H1 (cell line): ENCODE measurements around the gene ZNF214. TPM values are rescaled to one million over a fixed set of nuclear protein-coding genes. Genes with fewer than 3 reads are reported as not detected.

Source experiments
- CTCF ChIA-PET: fragments of 300-600 bp; sonication (Branson Sonifier 250); formaldehyde crosslinking; loops from one replicate; lab custom pipeline; 2021; ENCODE audit not compliant: partially characterized antibody; lab: Charles Lee
- POLR2A ChIA-PET: fragments of 300-600 bp; sonication (Branson Sonifier 250); formaldehyde crosslinking; loops from one replicate; lab custom pipeline; 2021; ENCODE audit warnings: inconsistent platforms; ENCODE audit not compliant: partially characterized antibody; lab: Charles Lee
- DNase-seq, 2 experiments: peaks; one replicate each; pipeline versions ENCODE4 v3.0.0 to v3.0.0-alpha.2; 2010 to 2022; ENCODE audit warnings: low spot score in 2 of 2, low read depth in 1 of 2, mixed read lengths in 1 of 2
- FAIRE-seq: peaks from 2 replicates; lab custom pipeline; 2011; peaks lifted over from hg19 to GRCh38; lab: Jason Lieb, UNC
- H2AFZ ChIP-seq: 2 replicates; pipeline ENCODE4 v1.8.1; 2012; ENCODE audit warnings: low read length, inconsistent platforms
- H2AK5ac ChIP-seq: 2 replicates; pipeline ENCODE4 v1.6.1; 2013; ENCODE audit warnings: low read depth, low read length
- H2BK120ac ChIP-seq: replicated peaks from 2 replicates; pipeline ENCODE3; 2013; ENCODE audit warnings: low read depth, low read length, inconsistent platforms
- H2BK12ac ChIP-seq: 2 replicates; pipeline ENCODE4 v1.6.1; 2013; ENCODE audit warnings: low read depth, low read length
- H2BK15ac ChIP-seq: 2 replicates; pipeline ENCODE4 v1.6.1; 2013; ENCODE audit warnings: low read length
- H2BK20ac ChIP-seq: 2 replicates; pipeline ENCODE4 v1.6.1; 2013; ENCODE audit warnings: low read length
- H2BK5ac ChIP-seq: 2 replicates; pipeline ENCODE4 v1.6.1; 2013; ENCODE audit warnings: low read depth, low read length
- H3K14ac ChIP-seq: 2 replicates; pipeline ENCODE4 v1.6.1; 2013; ENCODE audit warnings: inconsistent platforms; ENCODE audit not compliant: insufficient read length
- H3K18ac ChIP-seq: 2 replicates; pipeline ENCODE4 v1.6.1; 2013; ENCODE audit warnings: low read length; ENCODE audit errors: extremely low read depth
- H3K23ac ChIP-seq: 2 replicates; pipeline ENCODE4 v1.6.1; 2013; ENCODE audit warnings: inconsistent platforms; ENCODE audit not compliant: insufficient read length
- H3K23me2 ChIP-seq: 2 replicates; pipeline ENCODE4 v1.6.1; 2013; ENCODE audit warnings: low read depth, low read length
- H3K27ac ChIP-seq: 2 replicates; pipeline ENCODE4 v1.6.1; 2011; ENCODE audit warnings: low read depth, low read length, inconsistent platforms
- H3K27me3 ChIP-seq, 4 experiments: replicated peaks in 1 of 4; 1 replicate in 1 of 4; 2 replicates in 3 of 4; pipeline versions ENCODE4 v1.6.1 to v1.8.1; 2011 to 2013; ENCODE audit warnings: low read length in 3 of 4, mild to moderate bottlenecking in 3 of 4, inconsistent platforms in 2 of 4, mixed read lengths in 2 of 4, moderate library complexity in 1 of 4; ENCODE audit not compliant: control insufficient read depth in 3 of 4, insufficient read depth in 3 of 4; ENCODE audit errors: extremely low read depth in 1 of 4
- H3K36me3 ChIP-seq, 4 experiments: 2 replicates each; pipeline versions ENCODE4 v1.6.1 to v1.8.1; 2011 to 2013; ENCODE audit warnings: mild to moderate bottlenecking in 4 of 4, low read length in 3 of 4, moderate library complexity in 2 of 4, control low read depth in 1 of 4, inconsistent platforms in 1 of 4; ENCODE audit not compliant: insufficient read depth in 4 of 4, control insufficient read depth in 2 of 4
- H3K4ac ChIP-seq: replicated peaks from 2 replicates; pipeline ENCODE3; 2013; ENCODE audit warnings: low read length, low read depth, mixed read lengths, inconsistent platforms; ENCODE audit not compliant: insufficient read length
- H3K4me1 ChIP-seq, 4 experiments: replicated peaks in 1 of 4; 1 replicate in 1 of 4; 2 replicates in 3 of 4; pipeline versions ENCODE4 v1.6.1 to v1.8.1; 2011 to 2013; ENCODE audit warnings: low read length in 3 of 4, inconsistent platforms in 2 of 4, mixed read lengths in 1 of 4; ENCODE audit not compliant: insufficient read depth in 4 of 4, control insufficient read depth in 3 of 4
- H3K4me2 ChIP-seq, 2 experiments: 2 replicates each; pipeline versions ENCODE4 v1.6.1 to v1.8.1; 2011 to 2013; ENCODE audit warnings: low read depth in 2 of 2, low read length in 2 of 2, control low read depth in 1 of 2, inconsistent platforms in 1 of 2, mild to moderate bottlenecking in 1 of 2; ENCODE audit not compliant: insufficient read depth in 1 of 2
- H3K4me3 ChIP-seq, 4 experiments: fragments of 200-600, 300-600 bp in 1 of 4; sonication (generic), shearing (Covaris generic), sonication (Bioruptor Twin) in 1 of 4; 2 replicates each; pipeline versions ENCODE4 v1.5.1 to v1.8.1; 2011 to 2016; ENCODE audit warnings: low read length in 4 of 4, low read depth in 3 of 4, control low read depth in 2 of 4, inconsistent platforms in 2 of 4, mild to moderate bottlenecking in 2 of 4, mixed read lengths in 1 of 4, moderate library complexity in 1 of 4; ENCODE audit not compliant: insufficient read depth in 2 of 4; ENCODE audit errors: extremely low read depth in 1 of 4
- H3K56ac ChIP-seq: replicated peaks from 2 replicates; pipeline ENCODE3; 2013; ENCODE audit warnings: low read depth, mild to moderate bottlenecking, mixed read lengths, low read length, inconsistent platforms; ENCODE audit not compliant: insufficient read length
- H3K79me1 ChIP-seq: 2 replicates; pipeline ENCODE4 v1.6.1; 2013; ENCODE audit warnings: low read depth, low read length, control low read depth
- H3K79me2 ChIP-seq, 2 experiments: 2 replicates each; pipeline versions ENCODE4 v1.6.1 to v1.8.1; 2012 to 2013; ENCODE audit warnings: low read length in 2 of 2, mild to moderate bottlenecking in 2 of 2, inconsistent platforms in 1 of 2; ENCODE audit not compliant: insufficient read depth in 2 of 2, control insufficient read depth in 1 of 2
- H3K9ac ChIP-seq, 4 experiments: replicated peaks in 1 of 4; 1 replicate in 1 of 4; 2 replicates in 3 of 4; pipeline versions ENCODE4 v1.6.1 to v1.8.1; 2011 to 2013; ENCODE audit warnings: low read depth in 3 of 4, low read length in 3 of 4, control low read depth in 2 of 4, mild to moderate bottlenecking in 2 of 4, moderate library complexity in 2 of 4, inconsistent platforms in 1 of 4; ENCODE audit errors: extremely low read depth in 1 of 4
- H3K9me3 ChIP-seq, 2 experiments: 2 replicates each; pipeline versions ENCODE4 v1.6.1 to v1.8.1; 2012 to 2013; ENCODE audit warnings: mild to moderate bottlenecking in 2 of 2, moderate library complexity in 2 of 2, control low read depth in 1 of 2, inconsistent platforms in 1 of 2, low read depth in 1 of 2, low read length in 1 of 2, mixed read lengths in 1 of 2; ENCODE audit not compliant: insufficient read depth in 2 of 2
- H4K20me1 ChIP-seq, 2 experiments: replicated peaks in 1 of 2; 2 replicates each; pipeline versions ENCODE3 to v1.8.1; 2011 to 2013; ENCODE audit warnings: inconsistent platforms in 2 of 2, low read length in 2 of 2, mild to moderate bottlenecking in 1 of 2; ENCODE audit not compliant: insufficient read depth in 2 of 2, control insufficient read depth in 1 of 2
- H4K5ac ChIP-seq: 2 replicates; pipeline ENCODE4 v1.6.1; 2013; ENCODE audit warnings: low read length, low read depth, mixed read lengths, inconsistent platforms; ENCODE audit not compliant: insufficient read length
- H4K8ac ChIP-seq: 2 replicates; pipeline ENCODE4 v1.8.0; 2013; ENCODE audit warnings: mild to moderate bottlenecking, moderate library complexity, low read length, inconsistent platforms; ENCODE audit not compliant: insufficient read depth; ENCODE audit errors: extremely low read depth
- H4K91ac ChIP-seq: replicated peaks from 2 replicates; pipeline ENCODE3; 2013; ENCODE audit warnings: low read length, mixed read lengths, inconsistent platforms; ENCODE audit not compliant: insufficient read length
- CHD7 ChIP-seq: fragments of 300-600 bp; sonication (generic); IDR thresholded peaks from 2 replicates; pipeline ENCODE4 v1.7.1; 2012; ENCODE audit warnings: low read length, moderate library complexity, mild to moderate bottlenecking, inconsistent platforms; ENCODE audit not compliant: insufficient replicate concordance
- WGBS, 2 experiments: shearing (Covaris generic) in 1 of 2; methylation state at CpG; one replicate each; pipeline versions ENCODE4 v1.1.6 to v1.1.7; 2013 to 2015; ENCODE audit warnings: low lambda C conversion rate in 2 of 2, mixed read lengths in 2 of 2, inconsistent platforms in 1 of 2, low coverage in 1 of 2, missing lambda C conversion rate in 1 of 2; ENCODE audit not compliant: insufficient replicate concordance in 2 of 2, insufficient coverage in 1 of 2, insufficient read length in 1 of 2; ENCODE audit errors: extremely low coverage in 1 of 2, missing lambda C conversion rate in 1 of 2; 5-methylcytosine and 5-hydroxymethylcytosine counted together
- polyA plus RNA-seq, 7 experiments: library from polyadenylated mRNA; depleted of rRNA in 3 of 7; stranded (reverse) in 5 of 7; unstranded in 2 of 7; fragments of >200 nt in 5 of 7; fragments of 200-250 nt in 2 of 7; gene quantifications; 1 replicate in 5 of 7; 2 replicates in 1 of 7; 4 replicates in 1 of 7; pipeline versions ENCODE4 v1.2.1 to v1.2.3, GENCODE V29; 2011 to 2013; ENCODE audit warnings: missing spikeins in 2 of 7, mixed read lengths in 2 of 7
- total RNA-seq: library from RNA; stranded (reverse); fragmentation: NEBNext Ultra II Directional; extraction: Animal tissue kit (Norgen Biotek cat#: 25700); gene quantifications from 2 replicates; pipeline ENCODE4 v1.2.1, GENCODE V29; 2021

The ZNF214 gene
- total and polyA plus RNA-seq, 2 of the 8 experiments (the other 6 are each of a cell fraction or from before 2014, with no cell fraction given): 0.80 to 3.2 TPM

GRCh38 chr11:7028141-7028540 lies 8.0 kb upstream of the ZNF214 start:
- Histone ChIP-seq H3K4me2 (no peak overlapping the region), H4K91ac (no peak overlapping the region), H3K9me3 (no peaks in the 10 kb centered on the region), H2BK5ac (no peak overlapping the region), H3K4ac (no peak overlapping the region), H3K27me3 (no peaks in the 10 kb centered on the region; a peak in 1 of 7 replicates), H3K4me3 (no peak overlapping the region), H3K27ac (no peak overlapping the region), H3K9ac (no peak overlapping the region), H2AK5ac (no peak overlapping the region), H4K5ac (no peak overlapping the region), H3K14ac (no peak overlapping the region), H3K23me2 (no peaks in the 10 kb centered on the region), H3K4me1 (no peaks in the 10 kb centered on the region), H3K36me3 (no peaks in the 10 kb centered on the region), H2BK120ac (no peak overlapping the region), H3K18ac (no peak overlapping the region), H3K56ac (no peak overlapping the region), H4K20me1 (no peaks in the 10 kb centered on the region), H3K23ac (no peak overlapping the region), H2BK12ac (no peak overlapping the region), H2BK20ac (no peak overlapping the region), H2BK15ac (no peak overlapping the region), H3K79me1 (no peaks in the 10 kb centered on the region), H4K8ac (no peak overlapping the region), H2AFZ (no peak overlapping the region), H3K79me2 (no peaks in the 10 kb centered on the region)
- ChIA-PET POLR2A (no interaction called here), CTCF (no interaction called here)
- FAIRE-seq: no peak
- 95% methylated on average over 3 of the region's 3 CpGs; no CpG with 5 or more reads in 1 of the 2 experiments for WGBS, 2 experiments
- DNase-seq: no peak
- TF ChIP-seq CHD7: no peak
